Esophagus squamous epithelium (tissue), 4 donors: ENCODE data around the gene MYOG.

ENCODE experiments used
- CTCF ChIP-seq, 6 experiments: fragments of 450-650 bp in 4 of 6; fragments of 200-600 bp in 2 of 6; sonication (generic) in 2 of 6; IDR thresholded peaks; one replicate each; pipeline ENCODE4 v1.5.1; 2016 to 2019; ENCODE audit warnings: antibody characterized with exemption in 6 of 6, mild to moderate bottlenecking in 4 of 6, moderate library complexity in 4 of 6
- POLR2A ChIP-seq, 4 donors: fragments of 450-650 bp; IDR thresholded peaks; one replicate each; pipeline ENCODE4 v1.6.1; 2017; ENCODE audit warnings: antibody characterized with exemption in 4 of 4, mild to moderate bottlenecking in 4 of 4, moderate library complexity in 3 of 4

DNA sequence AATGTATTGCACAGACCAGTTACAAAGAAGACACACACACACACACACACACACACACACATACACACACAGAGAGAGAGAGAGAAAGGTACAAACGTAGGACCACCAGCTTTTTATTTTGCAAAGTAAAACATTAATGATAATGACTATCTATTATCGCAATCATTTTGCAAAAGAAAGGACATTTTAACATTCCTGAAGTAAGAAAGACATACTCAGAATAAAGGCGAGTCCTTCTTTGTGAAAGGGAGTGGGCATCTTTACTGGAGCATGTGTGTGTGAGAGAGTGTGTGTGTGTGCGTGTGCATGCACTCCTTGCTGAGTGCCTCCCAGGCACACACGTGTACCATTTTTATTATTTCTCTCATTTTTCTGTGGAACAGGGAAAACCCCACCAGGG lies 31.2 kb downstream of the MYOG start:
- TF ChIP-seq CTCF (IDR thresholded peaks at IDR 0.05) (no peak), POLR2A (IDR thresholded peaks at IDR 0.05) (no peak)
